ENCODE measurements around the gene SLC38A8. TPM values are rescaled to one million over a fixed set of nuclear protein-coding genes. Genes with fewer than 3 reads are reported as not detected.

SLC38A8 gene
- total and polyA plus RNA-seq, 8 donors, result 0.08 TPM; not detected in 7

- Histone ChIP-seq H3K27me3 (peaks cover 0 to 56% (median 12%) of the 10 kb centered on the region in 3 donors), H3K36me3 (peaks cover 0 to 16% (median 7%) of the 10 kb centered on the region in 4 donors), H3K4me3 (no peak overlapping the region), H3K9me3 (no peaks in the 10 kb centered on the region), H3K4me1 (peaks cover 0 to 13% (median 5%) of the 10 kb centered on the region in 4 donors), H3K27ac (no peak overlapping the region)
- DNase-seq, result peak in 1 of 2 donors; percentile 23
- no peak for TF ChIP-seq POLR2A (IDR thresholded peaks at IDR 0.05)
- TF ChIP-seq EP300 (IDR thresholded peaks at IDR 0.05), result no peak
- TF ChIP-seq, protein P1, sequence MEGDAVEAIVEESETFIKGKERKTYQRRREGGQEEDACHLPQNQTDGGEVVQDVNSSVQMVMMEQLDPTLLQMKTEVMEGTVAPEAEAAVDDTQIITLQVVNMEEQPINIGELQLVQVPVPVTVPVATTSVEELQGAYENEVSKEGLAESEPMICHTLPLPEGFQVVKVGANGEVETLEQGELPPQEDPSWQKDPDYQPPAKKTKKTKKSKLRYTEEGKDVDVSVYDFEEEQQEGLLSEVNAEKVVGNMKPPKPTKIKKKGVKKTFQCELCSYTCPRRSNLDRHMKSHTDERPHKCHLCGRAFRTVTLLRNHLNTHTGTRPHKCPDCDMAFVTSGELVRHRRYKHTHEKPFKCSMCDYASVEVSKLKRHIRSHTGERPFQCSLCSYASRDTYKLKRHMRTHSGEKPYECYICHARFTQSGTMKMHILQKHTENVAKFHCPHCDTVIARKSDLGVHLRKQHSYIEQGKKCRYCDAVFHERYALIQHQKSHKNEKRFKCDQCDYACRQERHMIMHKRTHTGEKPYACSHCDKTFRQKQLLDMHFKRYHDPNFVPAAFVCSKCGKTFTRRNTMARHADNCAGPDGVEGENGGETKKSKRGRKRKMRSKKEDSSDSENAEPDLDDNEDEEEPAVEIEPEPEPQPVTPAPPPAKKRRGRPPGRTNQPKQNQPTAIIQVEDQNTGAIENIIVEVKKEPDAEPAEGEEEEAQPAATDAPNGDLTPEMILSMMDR (IDR thresholded peaks at IDR 0.05), result no peak
- no peak for TF ChIP-seq POLR2AphosphoS5 (IDR thresholded peaks at IDR 0.05)
- intact Hi-C loops (cut with DNase I; ENCODE audit: low total_unique reads), result loop anchor here (10.0 kb wide), 1 partner anchor 69 kb away; no protein-coding TSS in a partner anchor
- 27 to 48% (median 31%) methylated on average over 13 to 18 of the region's 18 CpGs for WGBS, 5 donors
Measured at GRCh38 chr16:84043486-84044117, 1.0 kb upstream of the SLC38A8 start.

DNA sequence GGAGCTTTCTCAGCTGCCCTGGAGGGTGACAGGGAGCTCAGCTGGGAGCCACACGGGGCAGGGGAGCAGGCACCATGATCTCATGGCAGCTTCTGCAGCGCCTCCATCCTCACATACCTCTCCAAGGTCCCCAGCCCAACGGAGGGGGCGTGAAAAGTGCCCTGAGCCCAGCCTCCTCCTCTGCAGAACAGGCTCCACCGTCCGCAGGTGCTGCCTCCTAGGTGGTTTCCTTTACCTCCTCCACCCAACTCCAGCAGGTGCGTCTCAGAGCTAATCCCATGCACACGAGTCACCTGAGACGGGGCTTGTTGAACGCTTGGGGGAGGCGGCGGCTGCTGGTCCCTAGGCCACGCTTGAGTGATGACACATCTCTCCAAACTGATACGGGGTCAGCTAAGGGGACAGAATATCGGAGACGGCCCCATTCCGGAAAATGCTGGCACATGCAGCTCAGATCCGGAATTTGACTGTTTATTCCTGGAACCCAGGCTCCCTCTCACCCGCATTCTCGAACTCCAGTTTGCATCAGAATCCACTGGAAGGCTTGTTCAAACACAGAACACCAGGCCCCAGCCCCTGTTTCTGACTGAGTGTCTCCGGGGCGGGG is 387 bp upstream of the SLC38A8 start:
- TF ChIP-seq EP300 (IDR thresholded peaks at IDR 0.05) (no peak), POLR2AphosphoS5 (IDR thresholded peaks at IDR 0.05) (no peak), POLR2A (IDR thresholded peaks at IDR 0.05) (no peak)
- TF ChIP-seq, protein P1 (IDR thresholded peaks at IDR 0.05), result no peak
- intact Hi-C loops (cut with DNase I; ENCODE audit: low total_unique reads), result loop anchor here (10.0 kb wide), 1 partner anchor 68 kb away; no protein-coding TSS in a partner anchor
- 27 to 49% (median 33%) methylated on average over 14 to 22 of the region's 22 CpGs for WGBS, 5 donors
- no peak overlapping the region for H3K27ac ChIP-seq
- DNase-seq, result peak in 1 of 2 donors; percentile 58
- H3K36me3 ChIP-seq, result peaks cover 0 to 10% (median 4%) of the 10 kb centered on the region in 4 donors
- no peaks in the 10 kb centered on the region for H3K9me3 ChIP-seq
- peaks cover 0 to 13% (median 3%) of the 10 kb centered on the region in 4 donors for H3K4me1 ChIP-seq
- H3K4me3 ChIP-seq, result no peak overlapping the region
- H3K27me3 ChIP-seq, result peaks cover 0 to 56% (median 12%) of the 10 kb centered on the region in 3 donors

GRCh38 chr16:84041881-84042280 is 714 bp downstream of the SLC38A8 start:
- Histone ChIP-seq H3K4me3 (no peak overlapping the region), H3K4me1 (peaks cover 0 to 13% (median 3%) of the 10 kb centered on the region in 4 donors), H3K9me3 (no peaks in the 10 kb centered on the region), H3K27me3 (peaks cover 0 to 56% (median 12%) of the 10 kb centered on the region in 3 donors), H3K27ac (no peak overlapping the region), H3K36me3 (no peaks in the 10 kb centered on the region)
- no peak for DNase-seq
- 77 to 90% (median 86%) methylated on average over 10 to 17 of the region's 17 CpGs for WGBS, 5 donors
- intact Hi-C loops (cut with DNase I; ENCODE audit: low total_unique reads), result loop anchor here (10.0 kb wide), 1 partner anchor 67 kb away; no protein-coding TSS in a partner anchor
- TF ChIP-seq POLR2AphosphoS5 (IDR thresholded peaks at IDR 0.05), result no peak
- TF ChIP-seq, protein P1 (IDR thresholded peaks at IDR 0.05), result no peak
- no peak for TF ChIP-seq POLR2A (IDR thresholded peaks at IDR 0.05)
- TF ChIP-seq EP300 (IDR thresholded peaks at IDR 0.05), result no peak
